Measurements from ENCODE around the gene TMEM43. TPM values are rescaled to one million over a fixed set of nuclear protein-coding genes. Genes with fewer than 3 reads are reported as not detected.

Gene TMEM43
- total RNA-seq, 1 donor from 2014 or later = 67.7 TPM

DNA sequence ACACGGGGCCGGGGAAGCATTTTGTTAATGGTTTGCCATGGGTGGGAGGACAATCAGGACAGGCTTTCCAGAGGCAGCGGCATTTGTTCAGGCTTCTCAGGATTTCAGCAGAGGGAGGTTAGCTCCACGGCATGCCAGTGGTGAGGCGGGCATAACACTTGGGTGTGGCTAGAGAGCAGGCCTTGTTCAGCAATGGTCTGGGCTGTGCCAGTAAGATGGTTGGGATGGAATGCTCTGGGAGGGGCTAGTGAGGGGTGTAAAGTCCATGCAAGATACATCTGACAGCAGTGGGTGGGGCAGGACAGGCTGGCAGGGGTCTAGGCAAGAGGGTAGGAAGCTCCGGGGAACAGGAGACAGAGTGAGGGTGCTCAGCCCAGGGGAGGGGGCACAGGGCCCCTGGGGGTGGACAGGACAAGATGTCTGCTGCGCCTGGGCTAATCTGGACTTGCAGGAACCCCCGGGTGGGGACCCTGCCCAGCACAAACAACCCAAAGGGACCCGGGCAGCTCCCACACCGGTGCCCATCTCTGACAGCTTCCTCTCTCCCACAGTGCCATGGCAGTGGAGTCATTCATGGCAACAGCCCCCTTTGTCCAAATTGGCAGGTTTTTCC, 8.4 kb downstream of the TMEM43 start:
- DNase-seq (ENCODE audit: low spot score) = no peak
- no peak for ATAC-seq
- intact Hi-C loops (cut with DNase I) = no loop called here

- DNase-seq (ENCODE audit: low spot score) (no peak), ATAC-seq (no peak)
- intact Hi-C loops (cut with DNase I) = no loop called here
Observed at GRCh38 chr3:14133876-14134275, 9.0 kb downstream of the TMEM43 start.

DNA sequence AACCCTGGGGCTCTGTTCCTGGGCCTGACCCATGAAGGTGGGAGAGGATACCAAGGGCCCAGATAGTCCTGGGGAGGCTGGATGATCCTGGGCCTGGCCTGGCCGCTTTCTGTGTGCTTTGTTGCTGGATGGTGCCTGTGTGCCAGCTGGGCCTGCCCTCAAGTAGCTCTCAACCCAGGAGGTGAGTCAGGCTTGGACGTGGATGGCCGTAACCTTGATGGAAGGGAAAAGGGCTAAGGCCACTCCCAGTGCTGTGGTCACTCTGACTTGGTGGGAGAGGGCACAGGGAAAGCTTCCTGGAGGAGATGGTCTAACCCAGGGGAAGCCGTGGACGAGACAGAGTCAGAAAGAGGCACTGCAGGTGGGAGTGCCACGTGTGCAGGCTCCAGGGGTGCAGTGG, 9.4 kb downstream of the TMEM43 start:
- intact Hi-C loops (cut with DNase I) = no loop called here
- DNase-seq (ENCODE audit: low spot score) (no peak), ATAC-seq (no peak)

GRCh38 chr3:14135581-14135980, 10.7 kb downstream of the TMEM43 start:
- no peak for DNase-seq (ENCODE audit: low spot score)
- no peak for ATAC-seq
- intact Hi-C loops (cut with DNase I) = no loop called here

DNA sequence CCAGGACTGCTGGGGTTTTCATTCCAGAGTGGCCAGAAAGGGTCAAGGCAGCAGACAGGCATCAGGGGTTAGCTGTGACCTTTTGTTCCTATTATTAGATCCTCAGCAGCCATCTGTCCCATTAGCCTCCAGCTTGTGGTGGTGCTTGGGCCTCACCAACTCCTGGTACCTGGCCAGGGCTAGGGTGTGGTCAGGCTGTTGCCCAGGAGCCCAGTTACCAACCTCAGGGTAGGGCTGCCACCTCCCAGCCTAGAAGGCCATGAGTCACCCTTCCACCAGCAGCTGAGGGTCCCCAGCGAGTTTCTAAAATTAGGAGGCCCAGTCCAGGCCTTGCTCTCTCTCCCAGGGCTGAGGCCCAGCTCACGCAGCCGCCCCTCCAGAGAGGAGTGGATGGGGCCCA, 12.2 kb downstream of the TMEM43 start:
- intact Hi-C loops (cut with DNase I) = no loop called here
- ATAC-seq (peak; percentile 16), DNase-seq (ENCODE audit: low spot score) (peak; percentile 47)

DNA sequence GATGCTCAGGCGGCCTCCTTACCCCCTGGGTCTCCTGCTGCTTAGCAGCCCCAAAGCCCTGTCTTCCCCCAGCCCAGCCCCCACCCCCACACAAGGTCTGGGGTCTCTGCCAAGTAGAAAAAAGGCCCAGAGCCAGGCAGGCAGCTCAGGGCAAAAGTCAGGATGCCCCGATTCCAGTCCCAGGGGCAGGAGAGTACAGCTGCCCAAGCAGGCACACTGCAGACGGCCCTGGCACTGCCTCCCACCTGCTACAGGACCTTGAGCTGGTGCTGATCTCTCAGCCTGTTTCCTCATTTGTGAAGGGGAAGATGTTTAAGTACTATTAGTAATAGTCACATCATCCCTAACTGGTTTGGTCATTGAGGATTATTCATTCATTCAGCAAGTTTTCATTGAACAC, 12.6 kb downstream of the TMEM43 start:
- ATAC-seq (no peak), DNase-seq (ENCODE audit: low spot score) (peak; percentile 45)
- intact Hi-C loops (cut with DNase I) = no loop called here

DNA sequence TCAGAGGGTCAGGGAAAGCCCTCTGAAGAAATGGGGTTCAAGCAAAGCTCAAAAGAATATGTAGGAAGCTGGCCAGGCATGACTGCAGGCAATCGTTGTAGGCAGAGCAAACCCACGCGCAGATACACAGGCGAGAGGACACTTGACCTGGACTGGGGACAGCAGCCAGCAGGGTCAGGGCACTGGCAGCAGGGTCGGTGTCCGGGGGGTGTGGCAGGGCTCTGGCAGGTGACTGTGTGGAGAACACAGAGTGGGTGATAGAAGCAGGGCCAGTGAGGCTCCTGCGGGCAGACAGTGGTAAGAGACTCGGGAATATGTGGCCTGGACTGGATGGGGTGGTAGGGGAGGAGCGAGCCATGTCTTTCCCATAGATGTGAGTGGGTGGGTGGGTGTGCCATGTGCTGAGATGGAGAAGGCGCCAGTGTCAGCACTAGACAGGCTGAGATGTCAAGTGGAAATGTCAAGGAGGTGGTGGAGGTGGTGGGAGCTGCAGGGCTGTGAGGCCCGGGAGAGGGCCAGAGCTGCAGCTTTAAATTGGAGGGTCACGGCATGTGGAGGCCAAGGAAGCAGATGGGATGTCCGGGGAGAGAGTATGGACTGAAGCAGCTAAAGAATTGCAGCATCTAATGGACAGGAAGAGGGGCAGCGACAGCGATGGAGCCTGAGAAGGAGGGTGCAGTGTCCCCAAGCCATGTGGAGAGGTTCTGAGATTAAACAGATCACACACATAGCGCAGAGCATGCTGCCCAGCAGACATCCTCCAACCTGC, 13.4 kb downstream of the TMEM43 start:
- intact Hi-C loops (cut with DNase I) = no loop called here

DNA sequence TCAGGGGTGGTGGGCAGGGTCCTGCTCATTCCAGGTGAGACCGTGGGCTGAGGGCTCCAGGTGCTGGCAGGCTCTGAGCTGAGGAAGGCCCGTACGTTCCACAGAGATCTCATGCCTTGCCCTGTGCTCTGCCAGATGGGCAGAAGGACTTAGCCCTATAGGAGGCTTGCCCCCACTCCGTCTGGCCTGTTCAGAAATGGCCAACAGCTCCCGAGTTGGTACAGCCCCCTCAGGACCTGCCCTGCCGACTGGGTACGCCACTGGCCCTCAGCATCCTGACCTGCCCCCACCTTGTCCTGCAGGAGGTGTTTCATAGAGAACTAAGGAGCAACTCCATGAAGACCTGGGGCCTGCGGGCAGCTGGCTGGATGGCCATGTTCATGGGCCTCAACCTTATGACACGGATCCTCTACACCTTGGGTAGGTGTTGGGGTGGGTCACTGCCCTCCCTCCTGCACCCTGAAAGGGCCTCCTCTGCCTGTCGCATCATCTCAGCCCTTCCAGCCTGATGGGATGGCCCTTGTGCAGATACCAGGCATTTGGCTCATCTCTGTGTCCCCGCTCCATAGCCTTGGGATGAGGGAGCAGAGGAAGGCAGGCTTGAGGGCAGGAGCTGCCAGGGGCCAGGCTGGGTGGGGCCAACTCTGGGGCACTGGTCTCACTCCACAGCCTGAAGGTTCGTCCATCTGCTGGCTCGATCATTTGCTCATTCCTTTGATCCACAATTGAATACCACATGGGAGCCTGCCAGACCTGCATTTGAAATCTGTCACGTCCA, 14.2 kb downstream of the TMEM43 start:
- intact Hi-C loops (cut with DNase I) = no loop called here
- ATAC-seq = no peak
- no peak for DNase-seq (ENCODE audit: low spot score)

More for the DNA sequence above, 13.4 kb downstream of the TMEM43 start:
- peak; percentile 53 for DNase-seq (ENCODE audit: low spot score)
- ATAC-seq = no peak

DNA sequence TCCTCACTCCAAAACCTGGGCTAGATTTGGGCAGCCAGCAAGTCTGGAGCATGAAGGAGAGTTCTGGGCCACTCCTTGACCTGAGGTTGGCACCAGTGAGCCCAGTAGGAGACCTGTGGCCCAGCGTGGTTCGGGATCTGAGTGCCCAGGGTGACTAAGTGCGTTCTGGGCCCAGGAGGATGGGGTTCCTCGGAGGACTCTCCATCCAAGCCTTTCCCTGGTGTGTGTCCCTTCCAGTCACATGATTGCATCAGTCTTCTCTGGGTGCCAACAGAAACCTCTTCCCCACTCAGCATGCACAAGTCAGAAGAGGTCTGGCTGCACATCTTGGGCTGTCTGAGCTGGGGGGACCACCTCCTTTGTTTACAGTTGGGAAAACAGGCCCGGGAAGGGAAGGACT, 14.9 kb downstream of the TMEM43 start:
- intact Hi-C loops (cut with DNase I) = no loop called here
- DNase-seq (ENCODE audit: low spot score) (no peak), ATAC-seq (no peak)

- ATAC-seq = no peak
- DNase-seq (ENCODE audit: low spot score) = no peak
- intact Hi-C loops (cut with DNase I) = no loop called here
Observed at GRCh38 chr3:14140668-14141067, 15.8 kb downstream of the TMEM43 start.

DNA sequence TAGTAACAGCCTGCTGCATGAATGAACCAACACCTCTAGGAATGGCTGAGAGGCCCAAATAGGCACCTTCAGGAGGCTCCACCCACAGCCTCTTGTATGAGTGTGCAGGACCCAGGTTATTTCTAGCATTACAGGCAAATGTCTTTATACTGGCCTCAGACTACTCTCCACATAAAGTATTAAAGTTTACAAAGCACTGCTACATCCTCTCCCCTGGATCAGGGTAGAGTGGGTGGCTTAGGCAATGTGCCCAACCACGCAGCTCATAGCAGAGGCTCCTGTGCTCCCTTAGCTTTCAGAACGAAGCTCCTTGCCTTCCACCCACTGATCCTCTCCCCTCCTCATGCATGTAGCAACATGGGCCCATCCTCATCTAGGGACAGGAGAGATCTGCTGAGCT, 16.3 kb downstream of the TMEM43 start:
- intact Hi-C loops (cut with DNase I) = no loop called here
- DNase-seq (ENCODE audit: low spot score) = no peak
- ATAC-seq = no peak

DNA sequence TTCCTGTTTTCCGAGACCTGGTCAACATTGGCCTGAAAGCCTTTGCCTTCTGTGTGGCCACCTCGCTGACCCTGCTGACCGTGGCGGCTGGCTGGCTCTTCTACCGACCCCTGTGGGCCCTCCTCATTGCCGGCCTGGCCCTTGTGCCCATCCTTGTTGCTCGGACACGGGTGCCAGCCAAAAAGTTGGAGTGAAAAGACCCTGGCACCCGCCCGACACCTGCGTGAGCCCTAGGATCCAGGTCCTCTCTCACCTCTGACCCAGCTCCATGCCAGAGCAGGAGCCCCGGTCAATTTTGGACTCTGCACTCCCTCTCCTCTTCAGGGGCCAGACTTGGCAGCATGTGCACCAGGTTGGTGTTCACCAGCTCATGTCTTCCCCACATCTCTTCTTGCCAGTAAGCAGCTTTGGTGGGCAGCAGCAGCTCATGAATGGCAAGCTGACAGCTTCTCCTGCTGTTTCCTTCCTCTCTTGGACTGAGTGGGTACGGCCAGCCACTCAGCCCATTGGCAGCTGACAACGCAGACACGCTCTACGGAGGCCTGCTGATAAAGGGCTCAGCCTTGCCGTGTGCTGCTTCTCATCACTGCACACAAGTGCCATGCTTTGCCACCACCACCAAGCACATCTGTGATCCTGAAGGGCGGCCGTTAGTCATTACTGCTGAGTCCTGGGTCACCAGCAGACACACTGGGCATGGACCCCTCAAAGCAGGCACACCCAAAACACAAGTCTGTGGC, 16.9 kb downstream of the TMEM43 start:
- intact Hi-C loops (cut with DNase I) = no loop called here
- ATAC-seq = no peak

DNA sequence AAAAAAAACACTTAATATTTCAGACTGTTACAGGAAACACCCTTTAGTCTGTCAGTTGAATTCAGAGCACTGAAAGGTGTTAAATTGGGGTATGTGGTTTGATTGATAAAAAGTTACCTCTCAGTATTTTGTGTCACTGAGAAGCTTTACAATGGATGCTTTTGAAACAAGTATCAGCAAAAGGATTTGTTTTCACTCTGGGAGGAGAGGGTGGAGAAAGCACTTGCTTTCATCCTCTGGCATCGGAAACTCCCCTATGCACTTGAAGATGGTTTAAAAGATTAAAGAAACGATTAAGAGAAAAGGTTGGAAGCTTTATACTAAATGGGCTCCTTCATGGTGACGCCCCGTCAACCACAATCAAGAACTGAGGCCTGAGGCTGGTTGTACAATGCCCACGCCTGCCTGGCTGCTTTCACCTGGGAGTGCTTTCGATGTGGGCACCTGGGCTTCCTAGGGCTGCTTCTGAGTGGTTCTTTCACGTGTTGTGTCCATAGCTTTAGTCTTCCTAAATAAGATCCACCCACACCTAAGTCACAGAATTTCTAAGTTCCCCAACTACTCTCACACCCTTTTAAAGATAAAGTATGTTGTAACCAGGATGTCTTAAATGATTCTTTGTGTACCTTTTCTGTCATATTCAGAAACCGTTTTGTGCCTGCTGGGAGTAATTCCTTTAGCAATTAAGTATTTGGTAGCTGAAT, 17.9 kb downstream of the TMEM43 start:
- ATAC-seq = no peak
- intact Hi-C loops (cut with DNase I) = no loop called here
- DNase-seq (ENCODE audit: low spot score) = no peak

More for the DNA sequence above, 16.9 kb downstream of the TMEM43 start:
- DNase-seq (ENCODE audit: low spot score) = no peak

- intact Hi-C loops (cut with DNase I) = no loop called here
- peak; percentile 83 for ATAC-seq
- no peak for DNase-seq (ENCODE audit: low spot score)
Observed at GRCh38 chr3:14143271-14144225, 18.7 kb downstream of the TMEM43 start.

DNA sequence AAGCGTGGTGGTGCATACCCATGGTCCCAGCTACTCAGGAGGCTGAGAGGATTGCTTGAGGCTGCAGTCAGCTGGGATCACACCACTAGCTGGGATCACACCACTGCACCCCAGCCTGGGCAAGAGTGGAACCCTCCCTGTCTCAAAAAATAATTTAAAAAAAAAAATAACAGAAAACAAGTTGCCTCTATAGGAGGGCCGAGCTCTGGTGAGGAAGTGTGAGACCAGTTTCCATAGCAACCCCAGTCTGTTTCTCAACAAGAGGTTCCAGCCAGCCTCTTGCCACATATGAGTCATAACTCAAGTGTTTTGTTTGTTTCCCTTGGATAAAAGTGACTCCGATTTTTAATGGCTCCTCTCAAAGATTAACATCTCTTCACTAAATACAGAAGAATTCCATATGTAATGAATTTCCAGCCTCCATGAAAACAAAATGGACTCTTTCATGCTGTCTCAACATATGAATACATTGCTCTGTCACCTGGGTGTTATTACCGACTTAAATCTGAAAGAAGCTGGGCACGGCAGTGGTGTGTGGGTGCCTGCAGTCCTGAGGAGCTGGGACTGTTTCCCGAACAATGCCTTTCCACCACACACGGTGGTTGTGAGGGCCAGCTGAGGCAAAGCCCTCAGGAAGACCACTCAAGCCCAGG, 19.7 kb downstream of the TMEM43 start:
- intact Hi-C loops (cut with DNase I) = no loop called here
- DNase-seq (ENCODE audit: low spot score) = peak; percentile 73

GRCh38 chr3:14145236-14145635, 20.4 kb downstream of the TMEM43 start:
- intact Hi-C loops (cut with DNase I) = no loop called here
- DNase-seq (ENCODE audit: low spot score) = no peak
- no peak for ATAC-seq

More for the DNA sequence above, 19.7 kb downstream of the TMEM43 start:
- ATAC-seq = peak; percentile 96

DNA sequence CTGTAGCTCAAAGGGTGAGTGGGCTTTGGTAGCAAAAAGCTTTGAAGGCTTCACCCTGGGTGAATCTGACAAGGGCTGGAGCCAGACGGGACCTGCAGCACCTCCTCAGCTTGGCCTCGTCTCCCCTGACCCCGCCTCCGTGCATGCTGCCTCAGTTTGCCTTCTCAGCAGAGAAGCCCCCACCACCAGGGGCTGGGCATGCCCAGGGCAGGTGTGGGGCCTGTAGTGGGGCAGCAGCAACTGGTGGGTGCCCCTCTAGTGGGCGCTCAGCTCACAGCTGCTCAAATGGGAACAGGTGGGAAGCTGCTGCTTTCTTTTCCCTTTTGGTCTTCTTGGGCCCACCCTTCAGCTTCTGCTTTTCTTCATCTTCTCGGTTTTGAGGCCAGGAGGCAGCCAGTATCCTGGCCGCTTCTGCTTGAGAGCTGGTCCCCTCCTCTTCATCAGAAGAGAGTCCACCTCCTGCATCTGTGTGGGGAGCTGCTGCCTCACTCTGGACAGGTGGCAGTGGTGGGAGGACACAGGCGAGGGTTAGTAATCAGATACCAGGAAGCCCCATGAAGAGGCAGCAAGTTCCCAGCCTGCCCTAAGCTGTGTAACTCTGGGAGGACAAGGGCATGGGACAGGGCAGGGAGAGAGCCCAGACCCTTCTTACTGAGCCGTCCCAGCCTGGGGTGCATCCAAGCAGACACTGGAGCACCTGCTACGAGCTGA, 21.0 kb downstream of the TMEM43 start:
- DNase-seq (ENCODE audit: low spot score) = no peak
- intact Hi-C loops (cut with DNase I) = no loop called here
- ATAC-seq = no peak
